Neural crest cell (in vitro differentiated cells): ENCODE results near the gene NCOA5. TPM values are rescaled to one million over a fixed set of nuclear protein-coding genes. Genes with fewer than 3 reads are reported as not detected.

Experiments used
- DNase-seq: peaks from one replicate; pipeline ENCODE4 v3.0.0; 2021; ENCODE audit warnings: low read depth, mixed read lengths, low spot score
- H3K27ac Mint-ChIP-seq: one replicate; pipeline ENCODE4 v1.8.0; 2021; ENCODE audit warnings: mild to moderate bottlenecking, mixed read lengths; ENCODE audit not compliant: unreplicated experiment
- H3K27me3 Mint-ChIP-seq: 2 replicates; pipeline ENCODE4 v1.8.0; 2021; ENCODE audit warnings: low read depth, mild to moderate bottlenecking, mixed read lengths
- H3K36me3 Mint-ChIP-seq: 2 replicates; pipeline ENCODE4 v1.8.0; 2021; ENCODE audit warnings: low read depth, mild to moderate bottlenecking, mixed read lengths
- H3K4me1 Mint-ChIP-seq: 2 replicates; pipeline ENCODE4 v1.8.0; 2021; ENCODE audit warnings: mixed read lengths
- H3K4me3 Mint-ChIP-seq: one replicate; pipeline ENCODE4 v1.8.0; 2021; ENCODE audit warnings: mild to moderate bottlenecking, mixed read lengths
- H3K9me3 Mint-ChIP-seq: 2 replicates; pipeline ENCODE4 v1.8.0; 2021; ENCODE audit warnings: mixed read lengths
- CTCF ChIP-seq: fragments of 200-600 bp; sonication (generic); conservative IDR thresholded peaks from 2 replicates; pipeline ENCODE4 v1.5.0; 2021; ENCODE audit warnings: antibody characterized with exemption, mild to moderate bottlenecking
- total RNA-seq: library from RNA; stranded (reverse); gene quantifications from 2 replicates; pipeline ENCODE4 v1.2.1, GENCODE V29; 2021

NCOA5 gene
- total RNA-seq, 1 donor from 2014 or later: 69.5 TPM

GRCh38 chr20:46073443-46073842, 16.3 kb downstream of the NCOA5 start:
- peak overlapping the region; percentile 10 for H3K27ac Mint-ChIP-seq
- TF ChIP-seq CTCF: no peak
- H3K4me3 Mint-ChIP-seq: no peak overlapping the region
- H3K36me3 Mint-ChIP-seq: peaks cover 7% of the 10 kb centered on the region
- H3K4me1 Mint-ChIP-seq: peaks cover 30% of the 10 kb centered on the region
- no peak for DNase-seq
- no peaks in the 10 kb centered on the region for H3K9me3 Mint-ChIP-seq
- H3K27me3 Mint-ChIP-seq: no peaks in the 10 kb centered on the region

- Mint-ChIP-seq H3K4me3 (no peak overlapping the region), H3K36me3 (peaks cover 9% of the 10 kb centered on the region), H3K4me1 (peaks cover 25% of the 10 kb centered on the region), H3K9me3 (no peaks in the 10 kb centered on the region), H3K27me3 (no peaks in the 10 kb centered on the region), H3K27ac (no peak overlapping the region)
- no peak for DNase-seq
- TF ChIP-seq CTCF: no peak
These were observed 16.7 kb downstream of the NCOA5 start for GRCh38 chr20:46073024-46073423.

GRCh38 chr20:46071573-46071972, 18.2 kb downstream of the NCOA5 start:
- Mint-ChIP-seq H3K27ac (no peak overlapping the region), H3K4me3 (no peak overlapping the region), H3K36me3 (peaks cover 9% of the 10 kb centered on the region), H3K4me1 (peaks cover 20% of the 10 kb centered on the region), H3K9me3 (no peaks in the 10 kb centered on the region), H3K27me3 (no peaks in the 10 kb centered on the region)
- TF ChIP-seq CTCF: no peak
- DNase-seq: no peak

- peaks cover 12% of the 10 kb centered on the region for H3K36me3 Mint-ChIP-seq
- H3K27ac Mint-ChIP-seq: no peak overlapping the region
- no peak for DNase-seq
- no peak for TF ChIP-seq CTCF
- no peaks in the 10 kb centered on the region for H3K9me3 Mint-ChIP-seq
- H3K4me1 Mint-ChIP-seq: peaks cover 20% of the 10 kb centered on the region
- no peaks in the 10 kb centered on the region for H3K27me3 Mint-ChIP-seq
- no peak overlapping the region for H3K4me3 Mint-ChIP-seq
These were observed 19.4 kb downstream of the NCOA5 start for GRCh38 chr20:46070215-46070900.

- Mint-ChIP-seq H3K9me3 (no peaks in the 10 kb centered on the region), H3K4me3 (no peak overlapping the region), H3K4me1 (peaks cover under 1% of the 10 kb centered on the region), H3K27me3 (no peaks in the 10 kb centered on the region), H3K36me3 (peaks cover 36% of the 10 kb centered on the region), H3K27ac (no peak overlapping the region)
- DNase-seq: no peak
- TF ChIP-seq CTCF: no peak
These were observed 24.1 kb downstream of the NCOA5 start for GRCh38 chr20:46065691-46066090.
